WI38 (cell line): ENCODE results near the gene PDZRN3.

Experiments used
- H3K4me3 ChIP-seq: 2 replicates; pipeline ENCODE4 v1.5.1; 2011; ENCODE audit warnings: low read depth, mild to moderate bottlenecking, control low read depth, low read length
- TF ChIP-seq, protein P1 (sequence below): IDR thresholded peaks from 2 replicates; pipeline ENCODE4 v1.5.1; 2012; ENCODE audit warnings: low read depth, mild to moderate bottlenecking, control low read depth, low read length

The PDZRN3 gene

GRCh38 chr3:73461547-73461946, 163.2 kb downstream of the PDZRN3 start:
- TF ChIP-seq, protein P1, sequence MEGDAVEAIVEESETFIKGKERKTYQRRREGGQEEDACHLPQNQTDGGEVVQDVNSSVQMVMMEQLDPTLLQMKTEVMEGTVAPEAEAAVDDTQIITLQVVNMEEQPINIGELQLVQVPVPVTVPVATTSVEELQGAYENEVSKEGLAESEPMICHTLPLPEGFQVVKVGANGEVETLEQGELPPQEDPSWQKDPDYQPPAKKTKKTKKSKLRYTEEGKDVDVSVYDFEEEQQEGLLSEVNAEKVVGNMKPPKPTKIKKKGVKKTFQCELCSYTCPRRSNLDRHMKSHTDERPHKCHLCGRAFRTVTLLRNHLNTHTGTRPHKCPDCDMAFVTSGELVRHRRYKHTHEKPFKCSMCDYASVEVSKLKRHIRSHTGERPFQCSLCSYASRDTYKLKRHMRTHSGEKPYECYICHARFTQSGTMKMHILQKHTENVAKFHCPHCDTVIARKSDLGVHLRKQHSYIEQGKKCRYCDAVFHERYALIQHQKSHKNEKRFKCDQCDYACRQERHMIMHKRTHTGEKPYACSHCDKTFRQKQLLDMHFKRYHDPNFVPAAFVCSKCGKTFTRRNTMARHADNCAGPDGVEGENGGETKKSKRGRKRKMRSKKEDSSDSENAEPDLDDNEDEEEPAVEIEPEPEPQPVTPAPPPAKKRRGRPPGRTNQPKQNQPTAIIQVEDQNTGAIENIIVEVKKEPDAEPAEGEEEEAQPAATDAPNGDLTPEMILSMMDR: no peak
- no peak overlapping the region for H3K4me3 ChIP-seq

GRCh38 chr3:73459711-73460110, 165.0 kb downstream of the PDZRN3 start:
- TF ChIP-seq, protein P1: no peak
- H3K4me3 ChIP-seq: no peak overlapping the region

GRCh38 chr3:73453666-73454065, 171.1 kb downstream of the PDZRN3 start:
- TF ChIP-seq, protein P1: no peak

DNA sequence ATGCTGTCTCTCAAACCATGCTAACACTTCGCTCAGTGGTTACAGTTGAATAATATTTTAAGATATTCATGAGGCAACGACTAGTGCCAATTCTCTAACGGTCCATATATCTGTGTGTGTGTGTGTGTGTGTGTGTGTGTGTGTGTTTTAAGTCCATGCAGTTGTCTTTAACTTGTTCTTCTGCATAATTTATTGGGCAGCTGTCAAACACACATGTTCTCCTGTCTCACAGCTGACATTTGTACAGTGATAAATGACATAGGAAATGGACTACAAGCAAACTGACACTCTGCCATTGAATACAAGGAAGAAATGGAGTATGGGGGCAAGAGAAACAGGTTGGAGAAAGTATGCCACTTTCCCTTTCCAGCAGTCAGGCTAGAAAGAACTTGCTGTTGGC, 172.0 kb downstream of the PDZRN3 start:
- TF ChIP-seq, protein P1: no peak
- H3K4me3 ChIP-seq: no peak overlapping the region

More at GRCh38 chr3:73453666-73454065, 171.1 kb downstream of the PDZRN3 start:
- H3K4me3 ChIP-seq: no peak overlapping the region

- no peak overlapping the region for H3K4me3 ChIP-seq
Measured at GRCh38 chr3:73451301-73451944, 173.3 kb downstream of the PDZRN3 start.

DNA sequence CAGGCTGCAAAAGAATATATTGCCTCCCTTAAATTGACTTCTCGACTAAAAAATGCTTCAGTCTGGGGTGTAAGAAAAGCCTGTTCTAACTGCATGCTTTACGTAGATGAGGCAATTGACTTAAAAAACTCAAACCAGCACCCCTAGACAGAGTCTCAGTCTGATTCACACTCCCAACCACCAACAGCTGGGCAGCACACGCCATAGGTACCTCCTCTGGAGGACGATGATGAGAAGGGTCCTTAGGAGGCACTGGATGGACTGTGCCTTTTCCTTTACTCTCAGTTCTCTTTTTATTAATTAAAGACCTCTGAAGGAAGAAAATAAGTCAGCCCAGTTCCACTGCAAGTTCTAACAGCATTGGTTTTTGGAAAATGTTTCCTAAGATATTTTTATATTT, 175.0 kb downstream of the PDZRN3 start:
- TF ChIP-seq, protein P1: no peak
- H3K4me3 ChIP-seq: no peak overlapping the region

More at GRCh38 chr3:73451301-73451944, 173.3 kb downstream of the PDZRN3 start:
- TF ChIP-seq, protein P1: no peak

DNA sequence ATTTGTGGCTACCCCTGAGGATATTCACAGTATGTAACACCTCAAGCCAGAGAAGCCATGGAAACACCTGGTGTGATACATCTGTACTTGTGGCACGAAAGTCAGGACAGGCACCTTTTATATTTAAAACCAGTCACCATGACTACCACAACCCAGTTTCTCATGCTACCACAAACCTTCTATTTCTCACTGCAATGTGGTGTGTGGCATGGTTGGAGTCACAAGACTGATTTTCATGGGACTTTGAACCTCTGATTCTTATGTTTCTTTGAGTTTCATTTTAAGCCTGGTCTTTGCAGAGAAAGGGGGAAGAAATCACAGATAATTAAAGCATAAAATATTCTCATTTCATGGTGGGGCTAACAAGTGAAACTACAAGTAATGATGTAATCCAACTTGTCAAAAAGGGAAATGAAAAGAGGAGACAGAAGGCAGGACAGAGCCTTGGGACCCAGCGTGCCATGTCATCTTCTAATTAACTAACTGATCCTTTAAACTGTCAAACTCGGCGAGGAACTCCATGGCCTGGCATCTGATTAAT, 175.9 kb downstream of the PDZRN3 start:
- TF ChIP-seq, protein P1: no peak
- no peak overlapping the region for H3K4me3 ChIP-seq
